Measurements from ENCODE around the gene HERC2. TPM values are rescaled to one million over a fixed set of nuclear protein-coding genes. Genes with fewer than 3 reads are reported as not detected.
"Not testable (repeated sequence)": the region's sequence is repeated elsewhere in the genome, so short reads cannot be mapped to it uniquely, and the experiment has no call there.

HERC2 gene
- total RNA-seq, 1 experiment from 2014 or later, result 69.2 TPM

DNA sequence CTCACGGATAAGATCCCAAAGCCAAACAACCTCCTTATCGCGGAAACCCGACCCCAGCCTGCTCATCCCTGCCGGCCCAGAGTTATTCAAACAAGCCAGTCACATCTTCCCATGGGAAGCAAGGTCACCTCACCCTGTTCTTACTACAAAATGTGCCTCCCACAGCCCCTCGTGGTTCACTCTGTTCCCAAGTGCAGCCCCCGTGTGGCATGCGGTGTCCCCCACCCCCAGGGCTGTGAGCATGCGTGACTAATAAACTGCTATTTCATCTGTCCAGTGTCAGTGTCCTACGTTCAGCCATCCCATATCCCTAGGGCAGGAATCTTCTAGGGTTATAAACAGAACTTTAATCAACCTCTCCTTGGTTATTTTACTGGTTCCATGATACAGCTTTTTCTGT, 27.4 kb downstream of the HERC2 start:
- not testable (repeated sequence) for H3K4me2 ChIP-seq (ENCODE audit: insufficient read depth, insufficient read length, low read length); H3K9me3 ChIP-seq (ENCODE audit: control insufficient read depth, low read depth, low read length); H2BK5ac ChIP-seq (ENCODE audit: insufficient read length, low read length); H3K27me3 ChIP-seq (ENCODE audit: insufficient read depth, low read length); H4K20me1 ChIP-seq (ENCODE audit: control insufficient read depth, insufficient read depth, insufficient read length); H3K9ac ChIP-seq (ENCODE audit: extremely low read depth, insufficient read length, low read length); H2BK12ac ChIP-seq (ENCODE audit: insufficient read length, low read depth, low read length); H2BK20ac ChIP-seq (ENCODE audit: low read depth, low read length, poor library complexity, severe bottlenecking); H4K8ac ChIP-seq (replicated peaks; ENCODE audit: insufficient read length, low read depth, low read length); H3K27ac ChIP-seq (ENCODE audit: insufficient read length, low read depth, low read length); H2AK5ac ChIP-seq (ENCODE audit: insufficient read length, low read length); H3K56ac ChIP-seq (ENCODE audit: insufficient read length, low read depth, low read length); H4K91ac ChIP-seq (ENCODE audit: insufficient read length, low read depth, low read length); H4K5ac ChIP-seq (ENCODE audit: insufficient read length, low read depth, low read length); H2AFZ ChIP-seq (ENCODE audit: low read length); H2BK15ac ChIP-seq (ENCODE audit: low read depth, low read length); H3K4me3 Mint-ChIP-seq; H3K14ac ChIP-seq (ENCODE audit: insufficient read depth, low read length); H3K23me2 ChIP-seq (ENCODE audit: insufficient read length, low read depth, low read length, poor library complexity, severe bottlenecking); H3K23ac ChIP-seq (ENCODE audit: insufficient read length, low read depth, low read length); H3K4me1 ChIP-seq (ENCODE audit: insufficient read depth, low read length); H3K4ac ChIP-seq (ENCODE audit: low read depth, low read length); H3K18ac ChIP-seq (ENCODE audit: insufficient read length, low read depth, low read length); H3K79me1 ChIP-seq (ENCODE audit: insufficient read depth, low read depth, low read length, poor library complexity, severe bottlenecking); H2BK120ac ChIP-seq (ENCODE audit: low read depth, low read length, poor library complexity, severe bottlenecking); H3T11ph ChIP-seq (ENCODE audit: low read length); H3K27me3 Mint-ChIP-seq (ENCODE audit: low read depth); H3K79me2 ChIP-seq (ENCODE audit: insufficient read depth, low read length); DNase-seq
- Mint-ChIP-seq H3K36me3 (ENCODE audit: insufficient read depth in 1 of 3, low read depth in 3 of 3) (peaks cover 38 to 50% (median 39%) of the 10 kb centered on the region in 3 experiments), H3K9me3 (peaks cover 15 to 18% of the 10 kb centered on the region in 2 experiments), H3K4me1 (peaks cover 22 to 23% of the 10 kb centered on the region in 2 experiments), H3K27ac (peak overlapping the region; percentile 78 to 97 (median 95); a peak in 6 of 7 replicates)
- no CpG with 5 or more reads among the region's 10 CpGs for WGBS (ENCODE audit: extremely low coverage, insufficient read length, low lambda C conversion rate)

Measured in H9 (cell line).